Neural progenitor cell (in vitro differentiated cells): Measurements from ENCODE around the gene UBLCP1.

ENCODE experiments used
- CTCF ChIP-seq: fragments of 200-600 bp; sonication (generic); IDR thresholded peaks from 2 replicates; pipeline ENCODE4 v1.5.1; 2017; ENCODE audit warnings: antibody characterized with exemption, mild to moderate bottlenecking
- EZH2 ChIP-seq: fragments of 200-600 bp; sonication (generic); IDR thresholded peaks from 2 replicates; pipeline ENCODE4 v1.6.1; 2017; ENCODE audit warnings: antibody characterized with exemption, mild to moderate bottlenecking, moderate library complexity

- TF ChIP-seq CTCF (no peak), EZH2 (peak; percentile 26)
Observed at GRCh38 chr5:159310511-159310910, 47.4 kb downstream of the UBLCP1 start.
